Small intestine (tissue), 7 donors: ENCODE results near the gene SLC10A7. TPM values are rescaled to one million over a fixed set of nuclear protein-coding genes. Genes with fewer than 3 reads are reported as not detected.

Experiments used
- DNase-seq, 2 donors: peaks; one replicate each; pipeline versions ENCODE4 v3.0.0 to v3.0.0-alpha.2; 2013
- FAIRE-seq: peaks from 2 replicates; lab custom pipeline; 2012; peaks lifted over from hg19 to GRCh38; lab: Jason Lieb, UNC
- H3K27ac ChIP-seq, 3 donors: one replicate each; pipeline ENCODE4 v1.5.1; 2013; ENCODE audit warnings: low read length in 2 of 3, mild to moderate bottlenecking in 2 of 3, control low read depth in 1 of 3, inconsistent platforms in 1 of 3, low read depth in 1 of 3, moderate library complexity in 1 of 3
- H3K27me3 ChIP-seq, 3 donors: one replicate each; pipeline ENCODE4 v1.6.1; 2013; ENCODE audit warnings: low read length in 3 of 3, inconsistent platforms in 1 of 3; ENCODE audit not compliant: control insufficient read depth in 3 of 3, insufficient read depth in 3 of 3
- H3K36me3 ChIP-seq, 3 donors: one replicate each; pipeline ENCODE4 v1.6.1; 2013; ENCODE audit warnings: low read length in 3 of 3, inconsistent platforms in 1 of 3, low read depth in 1 of 3, mild to moderate bottlenecking in 1 of 3, moderate library complexity in 1 of 3; ENCODE audit not compliant: control insufficient read depth in 3 of 3, insufficient read depth in 2 of 3
- H3K4me1 ChIP-seq, 3 donors: one replicate each; pipeline ENCODE4 v1.6.1; 2013; ENCODE audit warnings: low read length in 2 of 3, inconsistent platforms in 1 of 3, low read depth in 1 of 3, mild to moderate bottlenecking in 1 of 3, moderate library complexity in 1 of 3; ENCODE audit not compliant: control insufficient read depth in 3 of 3, insufficient read depth in 2 of 3
- H3K4me3 ChIP-seq, 3 donors: one replicate each; pipeline ENCODE4 v1.5.1; 2013; ENCODE audit warnings: low read length in 3 of 3, control low read depth in 1 of 3, inconsistent platforms in 1 of 3, low read depth in 1 of 3, mild to moderate bottlenecking in 1 of 3, moderate library complexity in 1 of 3
- H3K9me3 ChIP-seq, 2 donors: one replicate each; pipeline ENCODE4 v1.6.1; 2013; ENCODE audit warnings: low read depth in 1 of 2, low read length in 1 of 2; ENCODE audit not compliant: control insufficient read depth in 2 of 2, insufficient read depth in 1 of 2
- WGBS, 3 donors: extraction: QIAGEN DNeasy Blood & Tissue Kit; methylation state at CpG; one replicate each; pipeline ENCODE4 v1.1.7; 2013; 5-methylcytosine and 5-hydroxymethylcytosine counted together
- polyA plus RNA-seq, 4 donors: library from polyadenylated mRNA; stranded (reverse) in 3 of 4; unstranded in 1 of 4; fragments of 200-250 nt in 3 of 4; fragments of 120-200 nt in 1 of 4; gene quantifications; one replicate each; pipeline versions ENCODE4 v1.2.1 to v1.2.3, GENCODE V29; 2013
- donor health status: healthy with polysubstance abuse.
- donor health status: control.
- donor health status: control.
- donor health status: Bipolar disorder and iron deficiency.
- donor health status: healthy.

The SLC10A7 gene
- polyA plus RNA-seq, 4 donors: 0.81 to 10.4 (median 3.8) TPM

- DNase-seq (no peak), FAIRE-seq (no peak)
- no peak overlapping the region for H3K27ac ChIP-seq
- H3K27me3 ChIP-seq: peaks cover 0 to 3% (median 0%) of the 10 kb centered on the region in 3 donors
- H3K9me3 ChIP-seq: no peaks in the 10 kb centered on the region
- WGBS, 3 donors: 83 to 89% (median 88%) methylated on average over 6 of the region's 6 CpGs
- peaks cover 0 to 16% (median 4%) of the 10 kb centered on the region in 3 donors for H3K4me1 ChIP-seq
- H3K36me3 ChIP-seq: no peaks in the 10 kb centered on the region
- no peak overlapping the region for H3K4me3 ChIP-seq
Observed at GRCh38 chr4:146246381-146246780, 275.4 kb downstream of the SLC10A7 start.

GRCh38 chr4:146245850-146246249 is 275.9 kb downstream of the SLC10A7 start:
- H3K27me3 ChIP-seq: peaks cover 0 to 3% (median 0%) of the 10 kb centered on the region in 3 donors
- no peak for FAIRE-seq
- DNase-seq: no peak
- H3K4me1 ChIP-seq: peaks cover 0 to 20% (median 4%) of the 10 kb centered on the region in 3 donors
- 58 to 74% (median 70%) methylated on average over 4 of the region's 4 CpGs for WGBS, 3 donors
- no peak overlapping the region for H3K4me3 ChIP-seq
- no peaks in the 10 kb centered on the region for H3K9me3 ChIP-seq
- no peaks in the 10 kb centered on the region for H3K36me3 ChIP-seq
- no peak overlapping the region for H3K27ac ChIP-seq

- Histone ChIP-seq H3K4me3 (no peak overlapping the region), H3K9me3 (no peaks in the 10 kb centered on the region), H3K36me3 (no peaks in the 10 kb centered on the region), H3K4me1 (peaks cover 0 to 20% (median 4%) of the 10 kb centered on the region in 3 donors), H3K27me3 (peaks cover 0 to 3% (median 0%) of the 10 kb centered on the region in 3 donors), H3K27ac (peak overlapping the region in 1 of 3 donors; percentile 7)
- FAIRE-seq: no peak
- WGBS, 3 donors: 34 to 55% (median 38%) methylated on average over 3 of the region's 3 CpGs
- DNase-seq: peak; percentile 32 to 34
Observed at GRCh38 chr4:146245246-146245645, 276.5 kb downstream of the SLC10A7 start.

DNA sequence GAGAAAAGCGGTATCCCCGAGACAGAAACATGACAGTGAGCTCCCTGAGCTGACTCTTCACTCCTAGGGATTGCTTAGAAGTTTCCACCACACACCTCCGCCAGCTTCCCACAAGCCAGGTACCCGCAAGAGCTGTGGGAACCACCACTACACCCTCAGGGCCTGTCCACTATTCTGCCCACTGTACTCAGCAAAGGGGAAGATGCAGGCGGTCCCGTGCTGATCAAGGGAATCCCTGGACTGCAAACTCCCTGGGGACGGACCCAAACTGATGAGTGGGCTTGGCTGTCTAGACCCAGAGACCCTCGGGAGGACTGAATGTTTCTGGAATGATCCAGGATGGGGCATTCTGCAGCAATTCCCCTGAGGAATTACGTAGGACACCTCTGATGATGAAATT is 277.2 kb downstream of the SLC10A7 start:
- Histone ChIP-seq H3K4me3 (no peak overlapping the region), H3K4me1 (peaks cover 0 to 20% (median 4%) of the 10 kb centered on the region in 3 donors), H3K27me3 (peaks cover 0 to 3% (median 0%) of the 10 kb centered on the region in 3 donors), H3K9me3 (no peaks in the 10 kb centered on the region), H3K27ac (no peak overlapping the region), H3K36me3 (no peaks in the 10 kb centered on the region)
- 88 to 92% (median 90%) methylated on average over 9 of the region's 9 CpGs for WGBS, 3 donors
- DNase-seq (no peak), FAIRE-seq (no peak)

- Histone ChIP-seq H3K4me3 (no peak overlapping the region), H3K36me3 (no peaks in the 10 kb centered on the region), H3K9me3 (no peaks in the 10 kb centered on the region), H3K4me1 (peaks cover 0 to 20% (median 4%) of the 10 kb centered on the region in 3 donors), H3K27me3 (peaks cover 0 to 3% (median 0%) of the 10 kb centered on the region in 3 donors), H3K27ac (no peak overlapping the region)
- DNase-seq: no peak
- FAIRE-seq: no peak
- WGBS, 3 donors: 88 to 93% (median 93%) methylated on average over 17 of the region's 17 CpGs
Observed at GRCh38 chr4:146243883-146244277, 277.9 kb downstream of the SLC10A7 start.

- FAIRE-seq (no peak), DNase-seq (no peak)
- H3K4me3 ChIP-seq: no peak overlapping the region
- WGBS, 3 donors: 56 to 69% (median 67%) methylated on average over 24 of the region's 24 CpGs
- H3K4me1 ChIP-seq: peaks cover 0 to 16% (median 4%) of the 10 kb centered on the region in 3 donors
- no peaks in the 10 kb centered on the region for H3K9me3 ChIP-seq
- no peaks in the 10 kb centered on the region for H3K36me3 ChIP-seq
- H3K27ac ChIP-seq: peak overlapping the region in 2 of 3 donors; percentile 13 to 73
- peaks cover 0 to 3% (median 0%) of the 10 kb centered on the region in 3 donors for H3K27me3 ChIP-seq
Observed at GRCh38 chr4:146243141-146243882, 278.4 kb downstream of the SLC10A7 start.

GRCh38 chr4:146238107-146238506 is 283.6 kb downstream of the SLC10A7 start:
- WGBS, 3 donors: 68 to 88% (median 87%) methylated on average over 3 of the region's 3 CpGs
- Histone ChIP-seq H3K9me3 (no peaks in the 10 kb centered on the region), H3K27me3 (peaks cover 0 to 7% (median 0%) of the 10 kb centered on the region in 3 donors), H3K4me3 (no peak overlapping the region), H3K4me1 (peaks cover 0 to 15% (median 4%) of the 10 kb centered on the region in 3 donors), H3K27ac (no peak overlapping the region), H3K36me3 (no peaks in the 10 kb centered on the region)
- no peak for DNase-seq
- no peak for FAIRE-seq

DNA sequence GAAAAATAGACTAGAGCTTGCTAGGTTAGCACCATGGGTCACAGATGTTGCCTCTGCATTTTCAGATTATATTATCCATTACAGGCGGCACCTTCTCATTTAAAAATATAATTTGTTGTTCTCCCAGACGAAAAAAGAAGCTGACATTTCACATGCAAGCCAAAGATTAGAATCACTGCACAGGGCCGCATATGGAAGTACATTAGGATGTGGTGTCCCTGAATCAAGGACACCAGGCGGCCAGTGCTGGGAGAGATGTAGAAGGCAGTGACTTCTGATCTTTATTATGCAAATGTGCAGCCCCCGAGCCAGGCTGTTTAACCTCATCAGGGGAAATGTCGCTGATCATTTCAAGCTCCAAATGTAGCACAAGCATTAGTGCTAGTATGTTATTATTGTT is 284.6 kb downstream of the SLC10A7 start:
- H3K9me3 ChIP-seq: peaks cover 0 to 2% of the 10 kb centered on the region in 2 donors
- H3K27ac ChIP-seq: no peak overlapping the region
- DNase-seq (no peak), FAIRE-seq (no peak)
- no peaks in the 10 kb centered on the region for H3K36me3 ChIP-seq
- H3K4me3 ChIP-seq: no peak overlapping the region
- H3K4me1 ChIP-seq: peaks cover 0 to 12% (median under 1%) of the 10 kb centered on the region in 3 donors
- H3K27me3 ChIP-seq: peaks cover 0 to 7% (median 0%) of the 10 kb centered on the region in 3 donors
- WGBS, 3 donors: 80 to 89% (median 87%) methylated on average over 6 of the region's 6 CpGs
